ENCODE measurements around the gene PARD3B. TPM values are rescaled to one million over a fixed set of nuclear protein-coding genes. Genes with fewer than 3 reads are reported as not detected.

The PARD3B gene
- total RNA-seq, 1 donor = 53.1 TPM

DNA sequence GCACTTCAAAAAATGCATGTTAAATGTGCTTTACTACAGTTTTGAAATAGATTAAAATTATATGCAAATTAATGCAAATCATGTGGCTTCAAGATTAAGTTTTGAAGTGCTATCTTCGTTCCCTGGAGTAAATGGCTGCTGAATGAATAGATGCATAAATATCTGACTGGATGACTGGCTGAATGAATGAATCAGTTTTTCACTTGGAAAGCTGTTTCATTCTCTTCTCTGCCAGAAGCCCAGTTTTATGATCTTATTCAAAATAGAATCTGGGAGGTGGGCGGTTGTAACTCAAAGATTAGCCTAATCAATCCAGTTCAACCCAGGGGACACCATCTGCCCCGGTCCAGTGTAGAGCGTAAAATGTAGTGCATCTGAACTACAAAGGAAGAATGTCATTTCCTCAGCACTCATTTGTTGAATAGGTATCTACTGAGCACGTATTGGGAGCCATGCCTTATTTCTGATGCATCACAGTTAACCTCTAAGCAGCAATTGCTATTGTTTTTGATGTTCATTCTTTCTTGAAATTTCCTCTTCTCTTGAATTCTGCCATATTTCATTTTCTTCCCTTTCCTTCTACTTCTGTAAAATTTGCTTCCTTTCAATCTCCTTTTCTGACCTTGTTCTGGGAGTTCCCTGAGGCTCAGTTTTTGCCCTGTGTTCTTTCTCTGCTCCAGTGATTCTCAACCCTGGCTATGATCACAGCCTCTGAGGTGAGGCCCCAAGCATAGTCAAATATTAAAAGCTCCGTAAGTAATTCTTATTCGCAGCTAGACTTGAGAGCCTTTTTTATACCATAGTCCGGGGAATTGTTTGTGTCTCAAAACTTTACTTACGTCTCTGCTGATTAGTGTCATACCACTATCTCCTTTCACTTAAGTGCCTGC lies 282.7 kb downstream of the PARD3B start:
- no peak overlapping the region for H3K4me3 ChIP-seq (ENCODE audit: low read depth, low read length)
- no peak for DNase-seq (ENCODE audit: low read depth)
- TF ChIP-seq, protein P1, sequence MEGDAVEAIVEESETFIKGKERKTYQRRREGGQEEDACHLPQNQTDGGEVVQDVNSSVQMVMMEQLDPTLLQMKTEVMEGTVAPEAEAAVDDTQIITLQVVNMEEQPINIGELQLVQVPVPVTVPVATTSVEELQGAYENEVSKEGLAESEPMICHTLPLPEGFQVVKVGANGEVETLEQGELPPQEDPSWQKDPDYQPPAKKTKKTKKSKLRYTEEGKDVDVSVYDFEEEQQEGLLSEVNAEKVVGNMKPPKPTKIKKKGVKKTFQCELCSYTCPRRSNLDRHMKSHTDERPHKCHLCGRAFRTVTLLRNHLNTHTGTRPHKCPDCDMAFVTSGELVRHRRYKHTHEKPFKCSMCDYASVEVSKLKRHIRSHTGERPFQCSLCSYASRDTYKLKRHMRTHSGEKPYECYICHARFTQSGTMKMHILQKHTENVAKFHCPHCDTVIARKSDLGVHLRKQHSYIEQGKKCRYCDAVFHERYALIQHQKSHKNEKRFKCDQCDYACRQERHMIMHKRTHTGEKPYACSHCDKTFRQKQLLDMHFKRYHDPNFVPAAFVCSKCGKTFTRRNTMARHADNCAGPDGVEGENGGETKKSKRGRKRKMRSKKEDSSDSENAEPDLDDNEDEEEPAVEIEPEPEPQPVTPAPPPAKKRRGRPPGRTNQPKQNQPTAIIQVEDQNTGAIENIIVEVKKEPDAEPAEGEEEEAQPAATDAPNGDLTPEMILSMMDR (IDR thresholded peaks at IDR 0.05; ENCODE audit: insufficient read depth, low read depth, low read length) = no peak

GRCh38 chr2:204834716-204835384 lies 289.6 kb downstream of the PARD3B start:
- TF ChIP-seq, protein P1 (IDR thresholded peaks at IDR 0.05; ENCODE audit: insufficient read depth, low read depth, low read length) = no peak
- H3K4me3 ChIP-seq (ENCODE audit: low read depth, low read length) = no peak overlapping the region
- DNase-seq (ENCODE audit: low read depth) = no peak

DNA sequence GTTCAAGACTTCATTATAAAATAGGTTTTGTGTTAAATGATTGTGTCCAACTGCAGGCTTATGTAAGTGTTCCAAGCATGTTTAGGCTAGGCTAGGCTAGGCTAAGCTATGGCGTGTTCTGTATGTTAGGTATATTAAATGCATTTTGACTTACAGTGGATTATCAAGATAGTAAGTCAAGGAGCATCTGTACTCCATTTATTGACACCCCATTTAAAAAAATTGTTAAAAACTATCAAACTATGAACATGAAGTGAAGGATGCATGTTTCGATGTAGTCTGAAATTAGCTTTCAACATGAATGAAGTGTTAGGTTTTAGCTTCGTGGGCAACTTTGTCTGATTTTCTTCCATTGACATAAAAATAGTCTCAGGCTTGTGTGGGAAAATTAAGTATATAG lies 290.5 kb downstream of the PARD3B start:
- DNase-seq (ENCODE audit: low read depth) = no peak
- TF ChIP-seq, protein P1 (IDR thresholded peaks at IDR 0.05; ENCODE audit: insufficient read depth, low read depth, low read length) = no peak
- H3K4me3 ChIP-seq (ENCODE audit: low read depth, low read length) = no peak overlapping the region

DNA sequence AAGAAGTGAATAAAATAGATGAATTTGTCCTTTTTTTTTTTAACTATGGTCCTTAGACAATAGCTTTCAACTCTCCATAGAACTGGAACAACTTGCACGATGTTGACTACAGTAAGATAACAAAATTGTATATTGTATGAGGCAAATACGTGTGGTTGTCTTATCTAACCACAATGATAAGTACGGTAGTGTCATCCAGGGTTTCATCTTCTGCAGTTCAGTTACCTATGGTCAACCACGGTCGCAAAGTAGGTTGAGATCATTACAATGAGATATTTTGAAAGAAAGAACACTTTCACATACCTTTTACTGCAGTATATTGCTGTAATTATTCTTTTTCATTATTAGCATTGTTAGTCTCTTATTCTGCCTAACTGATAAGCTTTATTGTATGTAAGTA lies 295.2 kb downstream of the PARD3B start:
- peak; percentile 11 for DNase-seq (ENCODE audit: low read depth)
- H3K4me3 ChIP-seq (ENCODE audit: low read depth, low read length) = no peak overlapping the region
- TF ChIP-seq, protein P1 (IDR thresholded peaks at IDR 0.05; ENCODE audit: insufficient read depth, low read depth, low read length) = no peak

DNA sequence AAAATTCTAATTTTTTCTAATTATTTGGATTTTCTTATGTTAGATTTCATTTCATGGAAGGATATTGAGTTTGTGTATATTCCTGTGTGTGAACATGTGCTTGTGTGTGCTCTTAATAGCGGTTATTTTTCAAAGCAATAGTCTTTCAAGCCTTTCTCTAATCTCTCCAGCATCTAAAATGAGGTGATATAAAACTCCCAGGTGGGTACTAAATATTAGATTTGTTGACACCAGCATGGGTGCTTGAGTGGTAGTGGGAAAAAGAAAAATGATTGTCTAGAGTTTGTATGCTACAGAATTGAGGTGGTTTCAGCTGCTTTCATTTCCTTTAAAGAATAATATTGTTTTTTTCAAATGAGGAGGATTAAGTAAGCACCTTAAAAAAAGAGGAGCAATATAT lies 296.8 kb downstream of the PARD3B start:
- DNase-seq (ENCODE audit: low read depth) = no peak
- TF ChIP-seq, protein P1 (IDR thresholded peaks at IDR 0.05; ENCODE audit: insufficient read depth, low read depth, low read length) = no peak
- H3K4me3 ChIP-seq (ENCODE audit: low read depth, low read length) = no peak overlapping the region

- TF ChIP-seq, protein P1 (IDR thresholded peaks at IDR 0.05; ENCODE audit: insufficient read depth, low read depth, low read length) = no peak
- peak; percentile 96 for DNase-seq (ENCODE audit: low read depth)
- H3K4me3 ChIP-seq (ENCODE audit: low read depth, low read length) = peak overlapping the region; percentile 24
Measured at GRCh38 chr2:204842661-204843485, 297.6 kb downstream of the PARD3B start.
